ENCODE results near the gene SLC16A3. TPM values are rescaled to one million over a fixed set of nuclear protein-coding genes. Genes with fewer than 3 reads are reported as not detected.

Gene SLC16A3
- total RNA-seq, 1 experiment from 2014 or later, result 198 TPM

- Histone ChIP-seq H3K4me2 (no peak overlapping the region), H3K9me2 (ENCODE audit: insufficient read depth) (no peaks in the 10 kb centered on the region), H4K20me1 (ENCODE audit: insufficient read depth) (no peaks in the 10 kb centered on the region), H3K36me3 (ENCODE audit: low read depth) (no peaks in the 10 kb centered on the region), H3K27me3 (ENCODE audit: insufficient read depth, low read depth) (no peaks in the 10 kb centered on the region), H3K4me3 (no peak overlapping the region), H3K9me3 (ENCODE audit: insufficient read depth, low read depth) (no peaks in the 10 kb centered on the region), H3K27ac (no peak overlapping the region), H3K79me2 (ENCODE audit: low read depth) (no peaks in the 10 kb centered on the region), H3F3A (ENCODE audit: insufficient read depth, low read depth) (peaks cover 30% of the 10 kb centered on the region), H2AFZ (no peak overlapping the region), H3K4me1 (replicated peaks; ENCODE audit: insufficient read depth) (peaks cover 33% of the 10 kb centered on the region)
- CTCF ChIA-PET, result no interaction called here
- POLR2A ChIA-PET (ENCODE audit: unreplicated experiment), result no interaction called here
- intact Hi-C loops (cut with micrococcal nuclease; ENCODE audit: unreplicated experiment), result no loop called here
- DNase-seq, result no peak
- no TSS peak for BruUV-seq (replicated peaks)
- no peak for TF ChIP-seq EZH2 (IDR thresholded peaks at IDR 0.05; ENCODE audit: low read depth)
- TF ChIP-seq, protein P1, sequence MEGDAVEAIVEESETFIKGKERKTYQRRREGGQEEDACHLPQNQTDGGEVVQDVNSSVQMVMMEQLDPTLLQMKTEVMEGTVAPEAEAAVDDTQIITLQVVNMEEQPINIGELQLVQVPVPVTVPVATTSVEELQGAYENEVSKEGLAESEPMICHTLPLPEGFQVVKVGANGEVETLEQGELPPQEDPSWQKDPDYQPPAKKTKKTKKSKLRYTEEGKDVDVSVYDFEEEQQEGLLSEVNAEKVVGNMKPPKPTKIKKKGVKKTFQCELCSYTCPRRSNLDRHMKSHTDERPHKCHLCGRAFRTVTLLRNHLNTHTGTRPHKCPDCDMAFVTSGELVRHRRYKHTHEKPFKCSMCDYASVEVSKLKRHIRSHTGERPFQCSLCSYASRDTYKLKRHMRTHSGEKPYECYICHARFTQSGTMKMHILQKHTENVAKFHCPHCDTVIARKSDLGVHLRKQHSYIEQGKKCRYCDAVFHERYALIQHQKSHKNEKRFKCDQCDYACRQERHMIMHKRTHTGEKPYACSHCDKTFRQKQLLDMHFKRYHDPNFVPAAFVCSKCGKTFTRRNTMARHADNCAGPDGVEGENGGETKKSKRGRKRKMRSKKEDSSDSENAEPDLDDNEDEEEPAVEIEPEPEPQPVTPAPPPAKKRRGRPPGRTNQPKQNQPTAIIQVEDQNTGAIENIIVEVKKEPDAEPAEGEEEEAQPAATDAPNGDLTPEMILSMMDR (conservative IDR thresholded peaks at IDR 0.05), result no peak
Measured at GRCh38 chr17:82219083-82219482, 9.8 kb upstream of the SLC16A3 start.

DNA sequence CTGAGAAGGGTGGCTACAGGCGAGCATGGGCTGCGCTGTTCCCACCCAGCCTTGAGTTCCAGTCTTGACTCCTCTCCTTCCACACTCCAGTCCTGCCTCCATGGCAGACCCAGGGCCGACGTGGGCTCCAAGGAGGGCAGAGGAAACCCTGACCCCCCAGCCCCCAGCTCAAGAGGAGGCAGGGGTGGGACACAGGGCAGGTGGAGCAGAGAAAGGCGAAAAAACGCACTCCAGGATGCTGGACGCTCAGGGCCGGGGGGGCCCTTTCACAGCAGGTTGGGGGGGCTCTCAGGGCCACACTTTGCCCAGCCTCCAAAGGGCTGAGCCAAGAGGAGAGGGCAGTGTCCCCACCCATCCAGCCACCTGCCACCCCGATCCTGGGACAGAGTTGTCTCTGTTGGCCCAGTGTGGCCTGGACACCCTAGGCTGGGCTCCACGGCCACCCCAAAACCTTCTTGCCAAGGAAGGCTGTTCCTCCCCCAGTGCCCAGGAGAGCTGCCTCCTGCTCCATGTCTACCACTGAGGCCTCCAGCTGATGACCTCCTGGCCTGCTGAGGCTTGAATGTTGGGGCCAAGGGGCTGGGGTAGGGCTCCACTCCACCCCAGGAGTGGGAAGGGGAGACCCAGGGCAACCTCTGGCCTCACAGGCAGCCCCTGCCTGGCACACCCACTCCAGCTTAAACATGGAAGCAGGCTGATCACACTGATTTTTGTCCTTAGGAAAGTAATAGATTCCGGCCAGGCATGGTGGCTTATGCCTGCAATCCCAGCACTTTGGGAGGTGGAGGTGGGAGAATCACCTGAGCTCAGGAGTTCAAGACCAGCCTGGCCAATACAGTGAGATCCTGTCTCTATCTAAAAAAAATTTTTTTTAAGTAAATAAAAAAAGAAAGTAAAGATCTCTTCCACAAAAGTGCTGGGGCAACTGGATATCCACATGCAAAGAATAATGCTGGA lies 8.8 kb upstream of the SLC16A3 start:
- Histone ChIP-seq H3K36me3 (ENCODE audit: low read depth) (no peaks in the 10 kb centered on the region), H2AFZ (no peak overlapping the region), H3K79me2 (ENCODE audit: low read depth) (no peaks in the 10 kb centered on the region), H3K4me1 (replicated peaks; ENCODE audit: insufficient read depth) (peaks cover 33% of the 10 kb centered on the region), H3K9me3 (ENCODE audit: insufficient read depth, low read depth) (no peaks in the 10 kb centered on the region), H3K4me3 (no peak overlapping the region), H3K9me2 (ENCODE audit: insufficient read depth) (no peaks in the 10 kb centered on the region), H3F3A (ENCODE audit: insufficient read depth, low read depth) (peaks cover 22% of the 10 kb centered on the region), H3K27me3 (ENCODE audit: insufficient read depth, low read depth) (no peaks in the 10 kb centered on the region), H3K4me2 (no peak overlapping the region), H4K20me1 (ENCODE audit: insufficient read depth) (no peaks in the 10 kb centered on the region), H3K27ac (no peak overlapping the region)
- intact Hi-C loops (cut with micrococcal nuclease; ENCODE audit: unreplicated experiment), result no loop called here
- no TSS peak for BruUV-seq (replicated peaks)
- ChIA-PET CTCF (no interaction called here), POLR2A (ENCODE audit: unreplicated experiment) (interaction anchor here (0.7 kb wide), 1 partner anchor 14 kb away, joined by 3 read pairs; no protein-coding TSS in a partner anchor)
- TF ChIP-seq, protein P1 (conservative IDR thresholded peaks at IDR 0.05), result no peak
- no peak for TF ChIP-seq EZH2 (IDR thresholded peaks at IDR 0.05; ENCODE audit: low read depth)
- DNase-seq, result no peak

DNA sequence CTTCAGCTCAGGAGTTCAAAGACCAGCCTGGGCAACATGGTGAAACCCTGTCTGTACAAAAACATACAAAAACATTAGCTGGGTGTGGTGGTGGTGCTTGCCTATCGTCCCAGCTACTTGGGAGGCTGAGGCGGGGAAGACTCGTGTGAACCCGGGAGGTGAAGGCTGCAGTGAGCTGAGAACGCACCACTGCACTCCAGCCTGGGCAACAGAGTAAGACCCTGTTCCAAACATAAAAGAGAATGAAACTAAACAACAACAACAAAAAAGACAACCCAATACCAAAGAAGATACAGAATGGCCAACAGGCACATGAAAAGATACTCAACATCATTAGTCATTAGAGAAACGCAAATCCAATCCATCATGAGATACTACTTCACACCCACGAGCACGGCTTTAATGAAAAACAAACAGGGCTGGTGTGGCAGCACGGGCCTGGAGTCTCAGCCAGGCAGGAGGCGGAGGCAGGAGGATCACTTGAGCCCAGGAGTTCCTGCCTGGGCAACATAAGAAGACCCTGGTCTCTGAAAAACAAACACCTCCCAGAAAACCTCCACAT lies 7.4 kb upstream of the SLC16A3 start:
- no peaks in the 10 kb centered on the region for H3K79me2 ChIP-seq (ENCODE audit: low read depth)
- H3K9me3 ChIP-seq (ENCODE audit: insufficient read depth, low read depth), result no peaks in the 10 kb centered on the region
- no peaks in the 10 kb centered on the region for H3K36me3 ChIP-seq (ENCODE audit: low read depth)
- H3K4me3 ChIP-seq, result no peak overlapping the region
- no peaks in the 10 kb centered on the region for H3K9me2 ChIP-seq (ENCODE audit: insufficient read depth)
- ChIA-PET CTCF (no interaction called here), POLR2A (ENCODE audit: unreplicated experiment) (no interaction called here)
- H3K4me2 ChIP-seq, result no peak overlapping the region
- no peak overlapping the region for H3K27ac ChIP-seq
- intact Hi-C loops (cut with micrococcal nuclease; ENCODE audit: unreplicated experiment), result no loop called here
- H3K27me3 ChIP-seq (ENCODE audit: insufficient read depth, low read depth), result no peaks in the 10 kb centered on the region
- TF ChIP-seq, protein P1 (conservative IDR thresholded peaks at IDR 0.05), result no peak
- TF ChIP-seq EZH2 (IDR thresholded peaks at IDR 0.05; ENCODE audit: low read depth), result no peak
- DNase-seq, result no peak
- peaks cover 14% of the 10 kb centered on the region for H3F3A ChIP-seq (ENCODE audit: insufficient read depth, low read depth)
- H4K20me1 ChIP-seq (ENCODE audit: insufficient read depth), result no peaks in the 10 kb centered on the region
- no peak overlapping the region for H2AFZ ChIP-seq
- H3K4me1 ChIP-seq (replicated peaks; ENCODE audit: insufficient read depth), result peaks cover 24% of the 10 kb centered on the region
- no TSS peak for BruUV-seq (replicated peaks)

Measured in PC-9 (cell line).